Measurements from ENCODE around the gene RPTOR. TPM values are rescaled to one million over a fixed set of nuclear protein-coding genes. Genes with fewer than 3 reads are reported as not detected.
A peak's percentile ranks its signal among the peaks of the same experiment; 100 is the strongest.
"Not testable (repeated sequence)": the region's sequence is repeated elsewhere in the genome, so short reads cannot be mapped to it uniquely, and the experiment has no call there.

Gene RPTOR
- total RNA-seq, 1 experiment from 2014 or later = 30.6 TPM

GRCh38 chr17:80625627-80626026 lies 81.0 kb downstream of the RPTOR start:
- Histone ChIP-seq H3K27me3 (ENCODE audit: low read length) (no peaks in the 10 kb centered on the region), H3K36me3 (ENCODE audit: insufficient read depth, low read length) (no peaks in the 10 kb centered on the region), H3K4me1 (ENCODE audit: low read length) (peaks cover 29% of the 10 kb centered on the region), H3K9ac (ENCODE audit: low read length) (no peak overlapping the region), H3K9me2 (replicated peaks; ENCODE audit: insufficient read depth, low read length) (no peaks in the 10 kb centered on the region), H3K27ac (ENCODE audit: low read length) (peak overlapping the region; percentile 75; the same call in 1 of the 2 replicates), H3K4me3 (ENCODE audit: low read length) (no peak overlapping the region), H4K20me1 (ENCODE audit: insufficient read depth, low read depth, low read length) (0 out of 2 replicates have a peak, but pooled peaks cover 3% of the 10 kb centered on the region), H2AFZ (ENCODE audit: low read length) (no peak overlapping the region), H3K4me2 (ENCODE audit: low read depth, low read length, poor library complexity, severe bottlenecking) (no peak overlapping the region), H3K9me3 (ENCODE audit: low read length) (no peaks in the 10 kb centered on the region), H3K79me2 (ENCODE audit: low read length) (peaks cover 63% of the 10 kb centered on the region)
- DNase-seq = no peak

GRCh38 chr17:80628881-80629280 lies 84.2 kb downstream of the RPTOR start:
- DNase-seq; H3K9me2 ChIP-seq (replicated peaks; ENCODE audit: insufficient read depth, low read length); H3K4me3 ChIP-seq (ENCODE audit: low read length); H3K9ac ChIP-seq (ENCODE audit: low read length); H3K27ac ChIP-seq (ENCODE audit: low read length); H3K4me2 ChIP-seq (ENCODE audit: low read depth, low read length, poor library complexity, severe bottlenecking); H3K36me3 ChIP-seq (ENCODE audit: insufficient read depth, low read length); H3K9me3 ChIP-seq (ENCODE audit: low read length); H3K27me3 ChIP-seq (ENCODE audit: low read length); H2AFZ ChIP-seq (ENCODE audit: low read length); H4K20me1 ChIP-seq (ENCODE audit: insufficient read depth, low read depth, low read length): not testable (repeated sequence)
- peaks cover 13% of the 10 kb centered on the region for H3K4me1 ChIP-seq (ENCODE audit: low read length)
- peaks cover 91% of the 10 kb centered on the region for H3K79me2 ChIP-seq (ENCODE audit: low read length)

GRCh38 chr17:80629298-80630028 lies 84.8 kb downstream of the RPTOR start:
- Histone ChIP-seq H3K79me2 (ENCODE audit: low read length) (peaks cover 93% of the 10 kb centered on the region), H3K27ac (ENCODE audit: low read length) (no peak overlapping the region), H4K20me1 (ENCODE audit: insufficient read depth, low read depth, low read length) (0 out of 2 replicates have a peak, but pooled peaks cover 3% of the 10 kb centered on the region), H3K9me3 (ENCODE audit: low read length) (no peaks in the 10 kb centered on the region), H3K4me1 (ENCODE audit: low read length) (peaks cover 8% of the 10 kb centered on the region), H3K4me3 (ENCODE audit: low read length) (no peak overlapping the region), H3K9me2 (replicated peaks; ENCODE audit: insufficient read depth, low read length) (no peaks in the 10 kb centered on the region), H3K4me2 (ENCODE audit: low read depth, low read length, poor library complexity, severe bottlenecking) (no peak overlapping the region), H3K27me3 (ENCODE audit: low read length) (no peaks in the 10 kb centered on the region), H3K9ac (ENCODE audit: low read length) (no peak overlapping the region), H3K36me3 (ENCODE audit: insufficient read depth, low read length) (no peaks in the 10 kb centered on the region), H2AFZ (ENCODE audit: low read length) (no peak overlapping the region)
- no peak for DNase-seq

- Histone ChIP-seq H3K9me3 (ENCODE audit: low read length) (no peaks in the 10 kb centered on the region), H3K9ac (ENCODE audit: low read length) (no peak overlapping the region), H3K79me2 (ENCODE audit: low read length) (peaks cover 93% of the 10 kb centered on the region), H2AFZ (ENCODE audit: low read length) (no peak overlapping the region), H3K4me3 (ENCODE audit: low read length) (no peak overlapping the region), H3K4me1 (ENCODE audit: low read length) (peaks cover 5% of the 10 kb centered on the region), H4K20me1 (ENCODE audit: insufficient read depth, low read depth, low read length) (no peaks in the 10 kb centered on the region), H3K4me2 (ENCODE audit: low read depth, low read length, poor library complexity, severe bottlenecking) (no peak overlapping the region), H3K27me3 (ENCODE audit: low read length) (no peaks in the 10 kb centered on the region), H3K27ac (ENCODE audit: low read length) (no peak overlapping the region), H3K36me3 (ENCODE audit: insufficient read depth, low read length) (no peaks in the 10 kb centered on the region), H3K9me2 (replicated peaks; ENCODE audit: insufficient read depth, low read length) (no peaks in the 10 kb centered on the region)
- no peak for DNase-seq
These were observed 86.0 kb downstream of the RPTOR start for GRCh38 chr17:80630560-80631120.

GRCh38 chr17:80631142-80632045 lies 86.8 kb downstream of the RPTOR start:
- no peak overlapping the region for H3K9ac ChIP-seq (ENCODE audit: low read length)
- H3K4me2 ChIP-seq (ENCODE audit: low read depth, low read length, poor library complexity, severe bottlenecking) = no peak overlapping the region
- H3K79me2 ChIP-seq (ENCODE audit: low read length) = peaks cover 96% of the 10 kb centered on the region

GRCh38 chr17:80632046-80632581 lies 87.5 kb downstream of the RPTOR start:
- no peak overlapping the region for H3K4me2 ChIP-seq (ENCODE audit: low read depth, low read length, poor library complexity, severe bottlenecking)
- H3K27me3 ChIP-seq (ENCODE audit: low read length) = no peaks in the 10 kb centered on the region
- no peaks in the 10 kb centered on the region for H3K9me3 ChIP-seq (ENCODE audit: low read length)
- H3K27ac ChIP-seq (ENCODE audit: low read length) = no peak overlapping the region
- peaks cover 19% of the 10 kb centered on the region for H3K4me1 ChIP-seq (ENCODE audit: low read length)
- no peak overlapping the region for H3K9ac ChIP-seq (ENCODE audit: low read length)
- no peak for DNase-seq
- H3K4me3 ChIP-seq (ENCODE audit: low read length) = no peak overlapping the region
- H3K36me3 ChIP-seq (ENCODE audit: insufficient read depth, low read length) = no peaks in the 10 kb centered on the region
- peaks cover 98% of the 10 kb centered on the region for H3K79me2 ChIP-seq (ENCODE audit: low read length)
- no peaks in the 10 kb centered on the region for H3K9me2 ChIP-seq (replicated peaks; ENCODE audit: insufficient read depth, low read length)
- no peaks in the 10 kb centered on the region for H4K20me1 ChIP-seq (ENCODE audit: insufficient read depth, low read depth, low read length)
- H2AFZ ChIP-seq (ENCODE audit: low read length) = no peak overlapping the region

More at GRCh38 chr17:80631142-80632045, 86.8 kb downstream of the RPTOR start:
- no peaks in the 10 kb centered on the region for H3K9me2 ChIP-seq (replicated peaks; ENCODE audit: insufficient read depth, low read length)
- H3K4me3 ChIP-seq (ENCODE audit: low read length) = no peak overlapping the region
- no peak overlapping the region for H2AFZ ChIP-seq (ENCODE audit: low read length)
- DNase-seq = no peak
- H3K27ac ChIP-seq (ENCODE audit: low read length) = no peak overlapping the region
- peaks cover 13% of the 10 kb centered on the region for H3K4me1 ChIP-seq (ENCODE audit: low read length)
- no peaks in the 10 kb centered on the region for H4K20me1 ChIP-seq (ENCODE audit: insufficient read depth, low read depth, low read length)
- no peaks in the 10 kb centered on the region for H3K36me3 ChIP-seq (ENCODE audit: insufficient read depth, low read length)
- no peaks in the 10 kb centered on the region for H3K27me3 ChIP-seq (ENCODE audit: low read length)
- no peaks in the 10 kb centered on the region for H3K9me3 ChIP-seq (ENCODE audit: low read length)

- Histone ChIP-seq H3K9me2 (replicated peaks; ENCODE audit: insufficient read depth, low read length) (no peaks in the 10 kb centered on the region), H3K27ac (ENCODE audit: low read length) (no peak overlapping the region), H3K79me2 (ENCODE audit: low read length) (peaks cover 100% of the 10 kb centered on the region), H3K27me3 (ENCODE audit: low read length) (no peaks in the 10 kb centered on the region), H3K9me3 (ENCODE audit: low read length) (no peaks in the 10 kb centered on the region), H3K36me3 (ENCODE audit: insufficient read depth, low read length) (no peaks in the 10 kb centered on the region), H3K4me2 (ENCODE audit: low read depth, low read length, poor library complexity, severe bottlenecking) (no peak overlapping the region), H3K4me3 (ENCODE audit: low read length) (no peak overlapping the region), H3K9ac (ENCODE audit: low read length) (no peak overlapping the region), H2AFZ (ENCODE audit: low read length) (no peak overlapping the region), H3K4me1 (ENCODE audit: low read length) (peaks cover 21% of the 10 kb centered on the region), H4K20me1 (ENCODE audit: insufficient read depth, low read depth, low read length) (no peaks in the 10 kb centered on the region)
- DNase-seq = no peak
These were observed 88.6 kb downstream of the RPTOR start for GRCh38 chr17:80633207-80633606.

Measured in Karpas-422 (cell line).